ENCODE results near the gene CCR9.

Gene CCR9

DNA sequence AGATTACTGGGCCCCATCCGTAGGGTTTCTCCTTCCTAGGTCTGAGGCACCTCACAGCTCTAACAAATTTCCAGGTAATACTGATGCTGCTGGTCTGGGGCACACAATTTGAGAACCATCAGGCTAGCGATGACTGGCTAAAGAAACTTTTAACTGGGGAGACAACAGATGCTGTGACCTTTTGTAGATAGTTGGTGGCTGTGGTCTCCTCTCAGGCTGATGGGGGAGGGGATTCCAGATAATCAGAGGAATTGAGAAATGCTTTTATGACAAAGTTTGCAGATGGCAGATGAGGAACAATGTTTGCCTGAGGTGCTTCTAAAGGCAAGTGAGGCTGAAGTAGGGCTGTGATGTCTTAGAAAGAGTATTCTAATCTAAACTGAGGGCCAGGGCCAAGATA is 13.8 kb upstream of the CCR9 start:
- DNase-seq (ENCODE audit: low read depth) = no peak

DNA sequence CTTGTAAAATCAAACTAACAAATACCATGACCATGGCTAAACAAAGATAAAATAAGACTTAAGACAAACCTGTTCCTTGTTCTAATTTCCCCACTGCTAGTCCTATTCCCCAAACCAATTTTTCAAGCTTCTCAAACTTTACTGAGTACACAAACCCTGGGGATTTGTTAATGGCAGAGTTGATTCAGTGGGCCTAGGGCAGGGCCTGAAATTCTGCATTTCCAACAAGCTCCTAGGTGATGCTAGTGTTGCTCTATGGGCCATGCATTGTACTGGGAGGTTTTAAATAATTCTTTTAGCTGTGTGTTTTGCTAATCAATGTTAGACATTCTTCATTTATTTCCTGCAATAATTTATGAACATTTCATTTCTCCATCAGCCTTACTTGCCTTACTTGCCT is 13.3 kb upstream of the CCR9 start:
- no peak for DNase-seq (ENCODE audit: low read depth)

DNA sequence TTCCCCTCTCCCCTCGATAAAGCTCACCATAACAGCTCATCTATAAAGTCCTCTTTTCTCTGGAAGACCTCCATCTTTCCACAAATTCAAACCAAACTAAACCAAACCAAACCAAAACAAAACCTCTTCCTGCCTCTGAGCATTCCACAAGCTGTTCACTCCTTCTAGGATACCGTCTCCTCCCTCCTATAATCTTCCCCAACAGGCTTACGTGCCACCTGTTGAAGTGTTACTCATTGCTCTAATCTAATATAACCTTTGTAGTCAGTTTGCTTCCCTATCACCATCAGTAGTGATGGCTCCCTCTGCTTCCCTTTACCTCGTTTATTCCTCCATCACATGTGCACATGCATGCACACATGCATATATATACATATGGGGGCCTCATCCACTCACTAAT is 12.7 kb upstream of the CCR9 start:
- DNase-seq (ENCODE audit: low read depth) = no peak

DNA sequence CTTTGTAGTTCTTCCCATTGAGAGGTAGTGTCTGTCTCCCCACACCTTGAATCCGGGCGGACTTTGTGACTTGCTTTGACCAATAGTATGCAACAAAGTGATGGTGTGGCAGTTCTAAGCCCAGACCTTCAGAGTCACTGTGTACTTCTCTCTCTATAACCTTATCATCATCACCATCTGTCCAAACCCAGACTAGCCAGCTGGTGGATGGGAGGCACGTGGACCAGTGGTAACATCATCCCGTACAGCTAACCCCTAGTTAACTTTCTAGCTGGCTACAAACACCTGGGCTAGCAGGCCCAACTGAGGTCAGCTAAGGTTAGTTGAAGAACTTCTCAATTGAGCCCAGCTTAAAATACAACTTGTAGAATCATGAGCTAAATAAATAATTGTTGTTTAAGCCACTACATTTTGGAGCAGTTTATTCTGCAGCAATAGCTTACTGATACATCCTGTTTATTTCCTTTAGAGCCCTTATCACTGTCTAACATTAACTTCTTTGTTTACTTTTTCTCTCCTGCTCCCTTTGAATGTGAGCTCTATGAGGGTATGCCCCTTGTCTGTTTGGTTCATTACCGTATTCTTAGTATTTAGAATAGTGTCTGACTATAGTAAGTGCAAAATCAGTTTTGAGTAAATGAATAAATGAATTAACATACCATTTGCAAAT is 11.5 kb upstream of the CCR9 start:
- no peak for DNase-seq (ENCODE audit: low read depth)

DNA sequence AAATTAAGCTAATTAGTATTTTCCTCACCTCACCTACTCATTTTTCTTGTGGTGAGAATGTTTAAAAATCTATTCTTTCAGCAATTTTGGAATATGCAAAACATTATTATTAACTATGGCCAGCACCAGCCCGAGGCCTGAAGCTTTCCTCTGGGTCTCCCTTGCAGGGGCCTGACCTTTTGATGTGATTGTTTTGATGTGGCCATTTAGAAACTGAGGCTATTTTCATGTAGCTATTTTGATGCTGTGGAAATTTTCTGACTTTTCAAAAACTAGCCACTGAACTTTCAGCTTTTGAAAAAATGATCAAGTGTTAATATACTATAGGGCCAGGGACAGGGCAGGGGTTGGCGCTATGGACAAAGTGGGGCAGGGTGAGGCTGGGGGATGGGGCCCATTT is 8.2 kb upstream of the CCR9 start:
- no peak for DNase-seq (ENCODE audit: low read depth)

DNA sequence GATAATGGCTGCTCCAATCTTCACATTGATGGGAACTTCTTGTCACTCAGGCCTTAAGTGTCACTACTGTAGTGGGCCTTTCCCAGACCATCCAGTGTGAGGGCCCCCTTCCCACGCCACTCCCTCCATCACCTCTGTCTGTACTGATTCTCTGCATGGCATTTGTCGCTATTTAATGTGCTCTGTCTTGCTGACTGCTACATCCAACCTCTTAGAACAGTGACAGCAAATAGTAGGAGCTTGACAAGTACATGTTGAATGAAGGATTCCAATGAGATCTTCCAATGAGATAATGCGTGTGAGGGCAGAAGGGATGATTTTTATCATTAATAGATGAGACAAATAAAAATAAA is 5.6 kb upstream of the CCR9 start:
- DNase-seq (ENCODE audit: low read depth) = no peak

DNA sequence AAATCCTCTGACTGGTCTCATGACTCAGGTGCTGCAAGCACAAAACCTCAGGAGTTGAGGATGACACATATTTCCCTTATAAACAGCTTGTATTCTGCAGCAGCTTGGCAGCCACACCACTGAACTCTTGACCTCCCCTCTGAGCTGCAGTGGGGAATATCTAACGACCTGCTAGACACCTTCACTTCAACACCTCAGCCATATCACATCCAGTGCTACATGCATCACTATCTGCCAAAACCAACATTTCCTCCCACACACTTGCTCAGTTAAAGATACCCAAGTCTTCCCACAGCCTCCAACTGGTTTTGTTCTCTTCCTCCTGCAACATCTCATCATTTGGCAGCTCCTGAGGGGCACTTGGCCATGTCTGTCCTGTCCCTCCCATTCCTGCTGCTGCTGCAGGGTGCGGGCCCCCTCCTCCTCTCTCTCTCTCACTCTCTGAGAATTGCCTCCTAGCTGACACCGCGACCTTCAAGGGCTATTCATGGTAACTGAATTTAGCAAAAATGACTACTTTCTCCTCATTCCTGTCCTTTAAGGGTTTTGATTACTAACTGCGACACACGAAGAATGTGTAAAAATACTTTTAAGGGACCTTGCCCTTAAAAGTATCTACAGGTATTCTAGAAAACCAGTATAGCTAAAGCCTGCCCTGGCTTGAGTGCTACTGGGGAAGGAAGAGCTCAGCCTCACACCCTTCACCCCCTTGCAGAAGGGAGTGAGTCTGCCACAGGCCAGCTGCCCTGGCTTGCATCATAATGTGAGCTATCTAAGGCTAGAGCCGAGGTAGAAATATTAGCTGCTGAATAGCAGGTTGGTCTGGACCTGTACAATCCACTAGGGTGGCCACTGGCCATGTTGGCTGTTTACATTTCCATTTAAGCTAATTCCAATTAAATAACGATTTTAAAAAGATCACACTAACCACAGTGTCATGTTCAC is 5.0 kb upstream of the CCR9 start:
- no peak for DNase-seq (ENCODE audit: low read depth)

DNA sequence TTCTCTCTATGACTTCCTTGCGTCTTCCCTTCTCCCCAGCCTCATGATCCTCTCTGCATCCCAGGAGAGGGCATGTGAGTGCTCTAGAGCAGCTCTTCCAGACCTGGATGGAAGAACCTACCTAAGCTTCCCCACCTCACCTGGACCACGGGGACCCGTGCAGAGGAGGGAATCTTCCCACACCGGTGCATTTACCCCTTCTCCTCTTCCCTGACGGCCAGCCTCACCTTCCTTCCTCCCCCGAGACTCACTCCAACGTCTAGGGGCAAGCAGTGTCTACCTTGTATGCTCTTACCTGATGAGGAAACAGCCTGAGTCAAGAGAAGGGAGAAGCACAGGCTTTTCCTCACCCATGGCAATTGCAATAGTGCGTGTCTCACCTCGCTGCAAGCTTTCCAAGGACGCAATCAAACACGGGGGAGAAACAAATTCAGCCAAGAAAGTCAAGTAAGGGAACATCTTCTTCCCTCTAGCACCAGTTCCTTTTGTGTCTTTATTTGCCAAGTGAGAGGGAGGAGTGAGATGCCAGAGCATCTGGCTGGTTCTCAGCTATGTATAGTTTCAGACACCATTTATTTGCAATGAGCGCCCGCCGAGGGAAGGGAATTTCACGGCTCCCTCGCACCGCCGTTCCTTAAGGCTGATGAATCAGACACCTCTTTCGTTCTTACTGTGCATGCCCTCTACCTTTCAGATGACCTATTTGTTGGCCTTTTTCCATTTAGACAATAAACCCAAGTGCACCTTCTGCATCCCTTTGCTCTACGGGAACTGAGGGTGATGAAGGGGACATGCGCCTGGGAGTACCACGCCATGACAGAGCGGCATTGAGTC is 1.8 kb upstream of the CCR9 start:
- no peak for DNase-seq (ENCODE audit: low read depth)

DNA sequence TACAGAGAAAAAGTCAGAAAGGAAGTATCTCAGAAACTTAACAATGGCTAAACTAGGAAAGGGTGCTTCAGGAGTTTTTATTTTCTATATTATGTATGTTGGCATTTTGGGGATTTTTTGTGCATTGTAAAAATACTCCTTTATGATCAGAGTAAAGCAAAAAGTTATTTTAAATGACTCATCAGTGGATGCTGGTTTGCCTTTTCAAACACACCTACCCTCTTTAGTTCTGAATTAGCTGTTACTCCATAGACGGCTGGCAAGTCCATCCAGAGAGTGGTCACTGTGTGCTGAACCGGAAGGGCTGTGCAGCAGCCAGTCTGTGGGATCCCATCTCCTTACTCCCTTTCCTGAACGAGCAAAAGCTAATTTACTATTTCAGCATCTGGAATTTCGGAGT is 942 bp downstream of the CCR9 start:
- DNase-seq (ENCODE audit: low read depth) = no peak

DNA sequence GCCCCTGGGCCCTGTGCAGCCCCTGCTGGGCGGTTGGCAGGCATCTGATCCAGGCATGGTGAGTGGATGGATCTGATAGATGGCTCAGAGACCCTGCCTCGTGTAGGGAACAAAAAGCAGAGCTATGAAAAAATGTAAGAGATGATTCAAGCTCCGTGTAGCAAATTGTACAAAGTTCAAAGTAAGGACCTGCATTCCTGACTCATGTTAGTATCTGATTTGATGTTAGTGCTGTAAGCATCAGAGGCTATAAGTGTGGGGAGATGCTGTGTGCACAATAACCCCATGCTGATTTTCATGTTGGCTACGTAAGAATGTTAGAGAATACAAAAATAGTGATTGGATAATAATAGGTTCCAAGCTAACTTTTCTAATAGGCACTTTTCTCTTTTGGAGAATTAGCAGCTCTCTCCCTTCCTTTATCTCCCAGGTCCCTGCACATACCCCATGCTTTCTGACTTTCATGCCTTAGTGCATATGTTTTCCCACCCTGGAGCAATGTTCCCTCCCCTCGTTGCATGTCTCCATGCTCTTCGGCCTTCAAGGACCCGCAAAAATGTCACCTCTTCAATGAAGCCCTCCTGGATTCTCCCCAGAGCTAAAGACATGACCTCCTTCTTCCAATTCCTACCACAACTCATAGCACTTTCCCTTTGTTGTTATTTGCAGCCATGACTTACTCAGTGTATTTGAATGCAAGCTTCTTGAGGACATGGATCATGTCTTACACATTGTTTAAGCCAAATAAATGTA is 1.6 kb downstream of the CCR9 start:
- no peak for DNase-seq (ENCODE audit: low read depth)

DNA sequence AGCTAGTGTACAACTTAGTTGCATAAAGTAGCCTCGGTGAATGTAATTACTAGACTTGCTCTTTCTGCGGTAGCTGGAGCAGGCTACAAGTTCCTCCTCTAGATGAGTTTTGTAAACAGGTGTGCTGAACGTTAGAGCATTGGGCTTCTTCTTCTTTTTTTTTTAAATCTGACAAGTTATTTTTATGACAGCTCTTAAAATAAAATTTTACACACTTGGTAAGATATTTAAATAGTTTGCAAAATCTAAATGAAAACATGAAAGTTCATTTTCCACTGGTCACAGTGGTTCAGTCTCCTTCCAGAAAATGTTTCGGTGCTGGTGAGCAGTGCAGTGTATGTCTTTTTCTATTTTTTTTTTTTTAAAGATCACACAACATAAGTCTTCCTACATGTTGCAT is 3.0 kb downstream of the CCR9 start:
- no peak for DNase-seq (ENCODE audit: low read depth)

DNA sequence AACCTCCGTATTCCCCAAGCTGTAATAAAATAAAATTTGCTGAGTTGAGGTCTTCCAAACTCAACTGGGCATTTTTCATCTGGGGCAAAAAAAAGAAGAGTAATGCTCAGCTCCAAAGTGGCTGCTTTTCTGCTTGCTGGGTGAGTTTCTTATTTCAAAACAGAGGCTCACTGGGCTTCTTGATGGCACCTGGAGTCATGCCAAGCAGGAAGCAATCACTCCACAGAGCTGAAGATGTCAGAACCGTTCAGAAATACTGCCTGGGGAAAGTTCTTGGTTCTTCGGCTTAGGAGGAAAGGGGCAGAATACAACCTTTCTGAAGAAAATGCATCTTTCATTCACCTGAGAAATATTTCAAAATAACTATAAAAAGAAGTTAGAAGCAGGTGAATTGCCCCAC is 4.1 kb downstream of the CCR9 start:
- DNase-seq (ENCODE audit: low read depth) = no peak

DNA sequence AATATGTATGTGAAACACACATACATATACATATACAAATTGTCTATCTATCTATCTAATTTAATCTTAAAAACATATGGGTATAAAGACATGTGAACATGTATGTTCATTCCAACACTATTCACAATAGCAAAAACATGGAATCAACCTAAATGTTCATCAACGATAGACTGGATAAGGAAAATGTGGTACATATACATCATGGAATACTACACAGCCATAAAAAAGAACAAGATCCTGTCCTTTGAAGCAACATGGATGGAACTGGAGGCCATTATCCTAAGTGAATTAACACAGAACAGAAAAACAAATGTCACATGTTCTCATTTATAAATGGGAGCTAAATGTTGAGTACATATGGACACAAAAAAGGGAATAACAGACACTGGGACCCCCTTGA is 5.8 kb downstream of the CCR9 start:
- no peak for DNase-seq (ENCODE audit: low read depth)

DNA sequence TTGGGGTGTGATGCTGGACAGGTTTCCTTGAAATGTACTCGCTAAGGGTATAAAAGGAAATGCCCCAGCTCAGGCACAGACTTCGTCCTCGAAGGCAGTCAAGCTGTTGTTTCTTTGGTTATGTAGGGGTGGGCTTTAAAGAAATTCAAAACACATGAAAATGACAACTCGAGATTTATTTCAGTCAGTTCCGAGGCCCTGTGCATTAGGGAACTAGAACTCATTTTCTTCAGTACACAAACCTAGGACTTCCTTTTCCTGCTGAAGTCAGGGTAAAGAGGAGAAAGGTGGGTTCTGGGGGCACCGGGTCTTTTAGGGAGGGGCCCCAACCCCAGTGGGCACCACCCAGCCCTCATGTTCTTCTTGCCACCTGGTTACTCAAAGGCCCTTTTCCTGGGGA is 7.7 kb downstream of the CCR9 start:
- no peak for DNase-seq (ENCODE audit: low read depth)

DNA sequence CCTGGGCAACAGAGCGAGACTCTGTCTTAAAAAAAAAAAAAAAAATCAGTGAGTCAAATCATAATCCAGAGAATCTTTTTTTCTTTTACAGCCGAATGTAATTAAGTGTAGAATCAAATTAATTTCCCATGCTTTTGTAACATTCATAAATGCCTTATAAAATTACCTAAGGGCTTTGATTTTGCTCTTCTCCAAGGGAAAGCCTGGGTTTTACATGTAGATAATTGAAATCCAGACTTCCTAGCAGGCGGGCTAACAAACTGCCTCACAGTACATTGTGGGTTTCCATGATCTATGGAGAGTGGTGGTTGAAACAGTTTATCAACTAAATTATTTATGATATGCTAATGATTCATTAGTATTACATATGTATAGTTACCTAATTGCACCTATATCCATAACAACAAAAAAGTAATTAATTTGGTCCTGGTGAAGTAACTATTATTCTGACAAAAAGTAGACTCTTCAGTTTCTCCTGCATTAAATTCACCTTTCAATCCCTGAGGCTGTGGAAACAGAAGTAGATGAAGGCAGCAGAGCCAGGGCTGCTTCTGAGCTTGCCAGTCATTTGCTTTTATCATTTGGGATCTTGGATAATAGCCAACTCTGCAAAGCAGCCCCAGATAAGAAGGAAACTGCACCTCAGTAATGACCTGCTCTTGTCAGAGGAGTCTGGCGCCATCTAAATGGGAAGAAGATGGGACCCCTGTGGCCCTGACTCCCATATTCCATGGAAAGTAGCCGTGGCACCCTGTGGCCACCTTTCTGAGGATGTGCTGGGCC is 9.5 kb downstream of the CCR9 start:
- DNase-seq (ENCODE audit: low read depth) = no peak

DNA sequence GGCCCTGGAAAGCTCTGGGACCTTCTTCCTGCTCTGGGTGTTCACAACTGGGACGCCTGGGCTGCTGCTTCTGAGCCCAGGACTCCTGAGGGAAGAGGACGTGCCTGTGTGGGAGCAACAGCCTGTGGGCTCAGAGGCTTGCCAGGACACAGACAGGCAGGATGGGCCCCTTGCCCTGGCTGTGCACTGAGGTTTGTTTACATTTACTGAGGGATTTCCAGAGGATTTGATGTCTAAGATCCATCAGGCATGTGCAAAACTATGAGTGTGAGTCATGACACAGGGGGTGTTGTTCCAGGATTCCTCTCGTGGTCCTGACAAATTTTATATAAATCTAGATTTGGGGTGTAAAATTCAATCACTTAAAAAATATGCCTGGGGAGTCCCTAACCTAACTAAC is 10.6 kb downstream of the CCR9 start:
- DNase-seq (ENCODE audit: low read depth) = peak; percentile 4

DNA sequence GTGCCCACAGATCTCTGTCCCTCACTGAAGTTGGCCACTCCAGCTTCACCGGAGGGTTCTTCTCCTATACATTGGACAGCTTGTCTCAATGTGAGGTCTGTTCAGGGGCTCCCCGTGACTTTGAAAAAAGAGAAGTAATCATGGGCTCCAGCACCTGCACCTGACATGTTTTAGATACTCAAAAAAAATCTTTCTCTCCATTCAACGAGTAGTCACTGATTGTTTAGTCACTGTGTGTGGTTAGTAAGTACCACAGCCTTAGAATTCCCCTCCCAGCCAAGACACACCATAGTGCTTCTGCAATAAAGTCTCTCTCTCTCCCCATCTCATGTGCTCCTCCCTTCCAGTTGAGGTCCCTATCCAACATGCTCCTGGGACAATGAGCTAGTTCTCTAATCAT is 18.6 kb downstream of the CCR9 start:
- DNase-seq (ENCODE audit: low read depth) = no peak

DNA sequence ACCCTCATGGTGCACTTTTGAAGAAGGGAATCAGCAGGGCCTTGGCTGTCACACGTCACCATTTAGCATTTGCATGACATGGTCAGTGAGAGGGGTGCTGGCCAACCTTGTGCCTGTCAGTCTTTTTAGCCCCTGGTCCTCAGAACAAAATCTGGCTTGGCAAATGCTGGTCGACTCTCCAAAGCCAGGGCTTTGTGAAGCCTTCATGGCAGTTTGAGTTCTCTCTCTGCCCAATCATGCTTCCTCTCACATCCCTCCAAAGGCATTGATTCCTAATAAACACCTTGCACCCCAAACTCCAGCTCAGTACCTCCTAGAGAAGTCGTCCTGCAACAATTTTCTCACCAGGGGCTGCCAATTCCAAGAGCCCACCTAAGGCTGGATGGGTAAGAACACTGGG is 19.4 kb downstream of the CCR9 start:
- DNase-seq (ENCODE audit: low read depth) = no peak

DNA sequence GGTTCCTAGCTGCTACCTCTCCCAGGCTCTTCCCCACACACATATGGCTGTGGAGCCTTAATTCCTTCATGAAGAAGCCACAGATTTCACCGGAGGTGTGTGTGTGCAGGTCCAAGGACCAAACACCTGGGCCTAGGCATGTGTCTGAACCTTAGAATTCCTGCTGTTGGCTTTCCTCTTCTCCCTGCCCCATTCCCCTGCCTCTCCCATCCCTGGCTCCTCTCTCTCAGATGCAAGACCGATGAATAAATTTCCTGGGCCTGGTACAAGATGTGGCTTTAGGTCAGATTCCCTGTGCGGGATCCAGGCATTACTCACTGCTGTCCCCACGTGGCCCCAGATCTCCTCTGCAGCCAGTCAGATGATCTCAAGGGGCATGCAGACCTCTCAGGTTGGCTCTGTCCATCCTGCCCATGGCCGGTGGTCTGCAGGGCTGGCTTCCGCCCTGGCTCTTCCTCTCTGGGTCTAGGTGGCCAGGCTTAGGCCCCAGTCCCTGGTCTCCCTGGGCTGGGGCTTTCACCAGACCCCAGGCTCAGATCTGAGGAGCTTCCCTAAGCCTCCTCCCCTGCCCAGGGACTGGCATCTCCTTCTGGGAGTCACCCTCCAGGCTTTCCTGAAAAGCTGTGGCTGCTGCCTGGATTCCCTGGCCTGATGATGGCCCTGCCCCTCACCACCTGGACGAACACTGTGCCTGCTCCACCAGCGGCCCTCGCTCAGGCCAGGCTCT is 20.5 kb downstream of the CCR9 start:
- no peak for DNase-seq (ENCODE audit: low read depth)

Data from fibroblast of the conjunctiva (primary cell).